Right renal cortex interstitium (tissue), 3 donors: ENCODE data around the gene MTREX. TPM values are rescaled to one million over a fixed set of nuclear protein-coding genes. Genes with fewer than 3 reads are reported as not detected.
"Not testable (repeated sequence)": the region's sequence is repeated elsewhere in the genome, so short reads cannot be mapped to it uniquely, and the experiment has no call there.

ENCODE experiments used
- DNase-seq, 3 donors: peaks; one replicate each; pipeline ENCODE4 v3.0.0-alpha.2; 2013; ENCODE audit warnings: low read depth in 3 of 3, low spot score in 2 of 3
- polyA plus RNA-seq, 3 donors: library from polyadenylated mRNA; unstranded; fragments of 120-200 nt; gene quantifications; one replicate each; pipeline ENCODE4 v1.2.1, GENCODE V29; 2013; ENCODE audit not compliant: insufficient read length in 3 of 3

Gene MTREX
- polyA plus RNA-seq = 100 to 1,000 TPM in 1 of 3 donors, 10 to 100 TPM in 2; 92.9 to 100 (median 99.5) TPM

GRCh38 chr5:55307383-55308253 is at the start of gene MTREX, which contains the start of gene DHX29:
Gene MTREX (plus strand): TSS chr5:55307989. CDS start chr5:55308014, 25 bp downstream.
Gene DHX29 (minus strand): TSS chr5:55307694. CDS start chr5:55307573, 121 bp downstream.
- peak; percentile 92 to 95 (median 94) for DNase-seq

DNA sequence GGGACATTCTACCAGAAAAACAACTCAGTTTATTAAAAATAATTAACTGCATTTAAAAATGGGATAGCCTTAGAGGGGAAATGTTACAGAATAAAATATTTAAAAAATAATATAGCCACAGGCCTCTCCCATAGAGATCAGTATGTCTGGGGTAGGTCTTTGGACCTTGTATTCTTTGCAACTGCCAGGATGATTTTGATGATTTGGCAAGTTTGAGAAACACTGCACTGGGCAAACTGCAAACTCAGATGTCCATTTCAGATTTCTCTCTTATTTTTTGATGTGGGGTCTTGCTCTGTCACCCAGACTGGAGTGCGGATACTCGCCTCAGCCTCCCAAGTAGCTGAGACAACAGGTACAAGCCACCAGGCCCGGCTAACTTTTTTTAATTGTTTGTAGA is 49.5 kb upstream of the MTREX start:
- DNase-seq = no peak

- no peak for DNase-seq
These were observed 31.0 kb upstream of the MTREX start for GRCh38 chr5:55276771-55277170.

- DNase-seq = no peak
These were observed 29.0 kb upstream of the MTREX start for GRCh38 chr5:55278778-55279177.

GRCh38 chr5:55286411-55286933 is 21.3 kb upstream of the MTREX start:
- no peak for DNase-seq

- DNase-seq = no peak
These were observed 18.0 kb upstream of the MTREX start for GRCh38 chr5:55289808-55290207.

DNA sequence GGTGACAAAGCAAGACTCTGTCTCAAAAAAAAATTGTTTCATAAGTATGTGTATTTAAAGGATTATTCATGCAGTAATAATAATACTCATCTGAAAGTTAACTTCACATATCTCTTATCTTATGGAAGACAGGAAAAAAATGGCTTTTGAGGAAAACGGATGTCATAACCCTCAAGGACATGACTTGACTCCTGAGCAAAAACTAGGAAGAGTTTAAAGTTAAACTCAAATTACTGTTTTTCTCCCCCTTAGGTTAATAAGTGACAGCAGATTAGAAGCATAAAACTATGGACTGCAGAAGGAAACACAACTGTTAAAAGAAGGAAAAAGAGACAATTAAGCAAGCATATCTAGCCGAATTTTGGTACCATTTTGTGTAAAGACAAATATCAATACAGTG is 16.8 kb upstream of the MTREX start:
- no peak for DNase-seq

GRCh38 chr5:55294935-55295334 is 12.9 kb upstream of the MTREX start:
- no peak for DNase-seq

DNA sequence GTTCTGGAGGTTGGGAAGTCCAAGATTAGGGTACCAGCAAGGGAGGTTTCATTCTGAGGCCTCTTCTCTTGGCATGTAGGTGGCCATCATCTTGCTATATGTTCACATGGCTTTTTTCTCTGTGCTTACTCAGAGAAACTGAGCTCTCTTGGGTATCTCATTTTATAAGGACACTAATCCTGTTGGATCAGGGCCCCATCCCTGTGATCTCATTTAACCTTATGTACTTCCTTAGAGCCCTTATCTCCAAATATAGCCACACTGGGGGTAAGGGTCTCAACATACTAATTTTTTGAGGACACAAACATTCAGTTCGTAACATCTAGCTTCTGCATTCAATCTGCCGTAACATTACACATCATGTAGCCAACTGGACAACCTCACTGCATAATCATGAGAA is 6.9 kb upstream of the MTREX start:
- no peak for DNase-seq

GRCh38 chr5:55303238-55303690 is 4.5 kb upstream of the MTREX start:
- no peak for DNase-seq

GRCh38 chr5:55304584-55304983 is 3.2 kb upstream of the MTREX start:
- DNase-seq = no peak

DNA sequence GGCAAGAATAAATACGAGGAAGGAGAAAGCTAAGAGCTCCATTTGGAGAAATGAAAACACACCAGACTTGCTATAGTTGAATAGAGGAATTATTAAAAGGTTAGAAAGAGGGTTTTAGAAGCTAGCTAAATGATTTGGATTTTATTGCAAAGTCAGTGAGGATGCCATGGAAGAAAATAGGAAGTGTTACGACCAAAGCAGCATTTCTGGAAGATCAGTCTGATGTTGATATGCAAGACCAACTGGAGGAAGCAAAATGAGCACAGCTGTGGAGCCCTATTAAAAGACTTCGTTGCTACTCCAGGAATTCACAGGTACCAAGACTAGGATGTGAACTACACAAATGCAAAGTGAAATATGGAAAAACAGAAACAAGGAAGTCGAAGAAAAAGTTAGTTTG is 2.4 kb upstream of the MTREX start:
- DNase-seq = no peak

- peak in 1 of 3 donors; percentile 9 for DNase-seq
These were observed 977 bp upstream of the MTREX start for GRCh38 chr5:55306641-55307382.

DNA sequence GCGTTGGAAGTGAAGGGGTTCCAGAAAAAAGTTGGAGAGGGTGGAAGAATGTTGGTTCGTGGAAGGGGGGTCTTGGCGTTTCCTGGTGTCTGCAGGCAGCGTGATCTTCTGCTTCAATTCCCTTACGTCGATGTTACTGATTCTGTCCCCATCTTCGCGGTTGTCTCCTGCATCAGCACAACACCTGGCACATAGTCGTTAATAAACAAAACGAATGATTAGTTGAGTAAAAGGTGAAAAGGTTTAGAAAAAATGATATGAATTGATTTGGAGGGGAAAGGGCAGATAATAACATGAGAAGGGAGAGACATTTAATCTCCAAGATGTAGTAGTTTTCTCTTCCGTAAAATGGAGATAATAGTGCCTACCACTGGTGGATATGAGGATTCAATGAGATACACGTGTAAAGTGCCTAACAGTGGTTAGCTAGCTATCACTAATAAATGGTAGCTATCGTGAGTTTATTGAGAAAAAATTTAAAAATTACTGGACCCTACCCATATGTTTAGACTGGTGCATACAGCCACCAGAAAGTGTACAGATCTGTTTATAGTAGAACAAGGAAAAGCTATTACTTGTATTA is 556 bp downstream of the MTREX start:
- DNase-seq = peak in 1 of 3 donors; percentile 66

GRCh38 chr5:55313870-55314617 is 6.3 kb downstream of the MTREX start:
- no peak for DNase-seq

- no peak for DNase-seq
These were observed 8.5 kb downstream of the MTREX start for GRCh38 chr5:55316289-55316688.

DNA sequence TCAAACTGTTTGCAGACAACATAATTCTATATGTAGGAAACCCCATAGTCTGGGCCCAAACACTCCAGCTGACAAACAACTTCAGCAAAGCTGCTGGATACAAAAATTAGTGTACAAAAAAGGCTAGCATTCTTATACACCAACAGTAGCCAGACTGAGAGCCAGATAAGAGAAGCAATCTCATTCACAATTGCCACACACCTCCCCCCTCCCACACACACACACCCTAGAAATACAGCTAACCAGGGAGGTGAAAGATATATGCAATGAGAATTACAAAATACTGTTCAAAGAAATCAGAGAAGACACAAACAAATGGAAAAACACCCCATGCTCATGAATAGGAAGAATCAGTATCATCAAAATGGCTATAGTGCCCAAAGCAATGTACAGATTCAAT is 9.0 kb downstream of the MTREX start:
- no peak for DNase-seq

- DNase-seq = not testable (repeated sequence)
These were observed 10.4 kb downstream of the MTREX start for GRCh38 chr5:55318237-55318636.

DNA sequence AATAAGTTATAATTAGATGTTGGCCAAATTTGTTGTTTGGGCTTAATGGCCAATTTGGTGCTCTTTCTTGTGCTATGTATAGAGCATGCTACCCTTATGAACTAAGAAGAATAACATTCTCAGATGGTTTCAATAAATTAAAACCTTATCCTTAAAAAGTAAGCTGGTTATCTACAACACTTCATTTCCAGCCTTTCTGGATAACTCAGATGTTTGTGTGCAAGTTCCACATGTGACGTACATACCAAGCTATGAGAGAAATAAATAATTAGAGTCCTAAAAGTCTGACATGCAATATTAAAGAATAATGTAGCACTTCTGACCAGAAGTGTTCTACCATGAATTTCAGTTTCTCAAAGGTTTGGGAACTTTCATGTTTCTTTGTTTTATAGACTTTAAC is 11.7 kb downstream of the MTREX start:
- no peak for DNase-seq

GRCh38 chr5:55320571-55320970 is 12.8 kb downstream of the MTREX start:
- no peak for DNase-seq
